ENCODE data around the gene CRB2. TPM values are rescaled to one million over a fixed set of nuclear protein-coding genes. Genes with fewer than 3 reads are reported as not detected.

The CRB2 gene
- total RNA-seq, 1 donor from 2014 or later, result 0.35 TPM

- TF ChIP-seq, protein P1, sequence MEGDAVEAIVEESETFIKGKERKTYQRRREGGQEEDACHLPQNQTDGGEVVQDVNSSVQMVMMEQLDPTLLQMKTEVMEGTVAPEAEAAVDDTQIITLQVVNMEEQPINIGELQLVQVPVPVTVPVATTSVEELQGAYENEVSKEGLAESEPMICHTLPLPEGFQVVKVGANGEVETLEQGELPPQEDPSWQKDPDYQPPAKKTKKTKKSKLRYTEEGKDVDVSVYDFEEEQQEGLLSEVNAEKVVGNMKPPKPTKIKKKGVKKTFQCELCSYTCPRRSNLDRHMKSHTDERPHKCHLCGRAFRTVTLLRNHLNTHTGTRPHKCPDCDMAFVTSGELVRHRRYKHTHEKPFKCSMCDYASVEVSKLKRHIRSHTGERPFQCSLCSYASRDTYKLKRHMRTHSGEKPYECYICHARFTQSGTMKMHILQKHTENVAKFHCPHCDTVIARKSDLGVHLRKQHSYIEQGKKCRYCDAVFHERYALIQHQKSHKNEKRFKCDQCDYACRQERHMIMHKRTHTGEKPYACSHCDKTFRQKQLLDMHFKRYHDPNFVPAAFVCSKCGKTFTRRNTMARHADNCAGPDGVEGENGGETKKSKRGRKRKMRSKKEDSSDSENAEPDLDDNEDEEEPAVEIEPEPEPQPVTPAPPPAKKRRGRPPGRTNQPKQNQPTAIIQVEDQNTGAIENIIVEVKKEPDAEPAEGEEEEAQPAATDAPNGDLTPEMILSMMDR (conservative IDR thresholded peaks at IDR 0.05; ENCODE audit: low read depth, low read length), result no peak
- DNase-seq (ENCODE audit: low read depth), result no peak
- H3K4me3 ChIP-seq (ENCODE audit: low read depth, low read length), result no peak overlapping the region
Measured at GRCh38 chr9:123336449-123336848, 19.5 kb upstream of the CRB2 start.

DNA sequence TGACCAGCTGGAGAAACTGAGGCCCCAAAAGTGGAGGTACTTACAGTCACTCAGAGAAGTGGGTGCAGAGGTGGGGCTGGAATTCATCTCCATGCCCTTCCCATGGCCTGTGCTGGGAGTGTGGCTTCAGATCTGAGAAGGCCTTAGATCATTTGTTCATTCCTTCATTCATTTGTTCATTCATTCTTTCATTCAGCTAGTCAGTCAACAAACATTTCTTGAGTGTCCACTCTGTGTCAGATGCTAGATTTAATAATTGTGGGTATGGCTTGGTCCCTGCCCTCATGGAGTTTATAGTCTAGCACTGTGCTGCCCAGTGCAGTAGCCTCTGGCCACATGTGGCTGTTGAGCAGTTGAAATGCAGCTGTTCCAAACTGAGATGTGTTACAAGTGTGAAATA is 19.0 kb upstream of the CRB2 start:
- TF ChIP-seq, protein P1 (conservative IDR thresholded peaks at IDR 0.05; ENCODE audit: low read depth, low read length), result no peak
- DNase-seq (ENCODE audit: low read depth), result no peak
- H3K4me3 ChIP-seq (ENCODE audit: low read depth, low read length), result no peak overlapping the region

DNA sequence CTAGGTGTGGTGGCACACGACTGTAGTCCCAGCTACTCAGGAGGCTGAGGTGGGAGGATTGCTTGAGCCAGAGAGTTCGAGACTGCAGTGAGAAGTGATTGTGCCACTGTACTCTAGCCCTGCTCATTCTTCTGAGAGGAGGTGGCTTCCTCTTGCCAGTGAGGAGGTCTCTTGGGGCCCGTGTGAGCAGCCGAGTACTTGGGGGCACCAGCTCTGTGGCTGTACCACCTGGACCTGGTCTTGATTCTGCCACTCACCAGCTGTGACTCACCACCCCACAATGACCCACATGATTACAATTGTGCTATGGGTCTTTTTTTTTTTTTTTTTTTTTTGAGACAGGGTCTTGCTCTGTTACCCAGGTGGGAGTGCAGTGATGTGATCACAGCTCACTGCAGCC is 18.0 kb upstream of the CRB2 start:
- no peak overlapping the region for H3K4me3 ChIP-seq (ENCODE audit: low read depth, low read length)
- no peak for DNase-seq (ENCODE audit: low read depth)

GRCh38 chr9:123338710-123339665 is 17.0 kb upstream of the CRB2 start:
- TF ChIP-seq, protein P1 (conservative IDR thresholded peaks at IDR 0.05; ENCODE audit: low read depth, low read length), result no peak
- H3K4me3 ChIP-seq (ENCODE audit: low read depth, low read length), result no peak overlapping the region
- DNase-seq (ENCODE audit: low read depth), result no peak

More for the DNA sequence above, 18.0 kb upstream of the CRB2 start:
- TF ChIP-seq, protein P1 (conservative IDR thresholded peaks at IDR 0.05; ENCODE audit: low read depth, low read length), result no peak

DNA sequence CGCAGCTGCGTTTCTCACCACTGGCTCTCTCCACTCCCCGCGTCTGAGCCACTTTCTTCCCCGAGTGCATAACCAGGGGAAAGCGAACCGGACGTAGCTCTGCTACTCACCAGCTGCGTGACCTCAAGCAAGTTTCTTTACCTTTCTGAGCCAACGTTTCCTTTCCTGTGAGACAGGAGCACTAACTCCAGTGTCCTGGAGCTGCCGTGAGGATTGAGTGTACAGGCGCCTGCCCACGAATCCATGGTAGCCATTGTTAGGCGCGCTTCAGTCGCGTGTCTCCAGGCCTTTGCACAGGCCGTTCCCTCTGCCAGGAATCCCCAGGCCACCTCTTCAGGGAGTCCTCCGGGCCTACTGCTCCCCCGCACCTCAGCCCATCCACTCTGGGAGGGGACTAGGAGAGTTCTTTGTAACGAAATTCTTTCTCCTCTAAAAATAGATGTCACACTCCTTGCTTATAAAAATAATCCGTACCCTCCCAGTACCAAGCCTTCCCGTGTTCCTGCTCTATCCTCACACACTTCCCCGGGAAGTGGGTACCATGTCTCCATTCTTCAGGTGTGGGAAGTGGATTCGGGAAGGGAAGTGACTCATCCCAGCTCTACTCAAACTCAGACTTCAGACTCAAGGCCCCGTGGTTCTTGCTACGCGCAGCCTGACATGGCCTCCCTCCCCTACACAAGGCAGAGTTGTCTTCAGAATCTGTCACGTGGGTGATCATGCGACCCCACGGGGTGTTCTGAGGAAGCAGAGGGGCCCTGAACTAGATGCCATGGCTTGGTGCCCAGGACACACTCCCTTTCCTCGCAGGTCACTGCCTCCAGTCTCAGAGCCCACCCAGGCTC is 16.1 kb upstream of the CRB2 start:
- TF ChIP-seq, protein P1 (conservative IDR thresholded peaks at IDR 0.05; ENCODE audit: low read depth, low read length), result no peak
- no peak overlapping the region for H3K4me3 ChIP-seq (ENCODE audit: low read depth, low read length)
- DNase-seq (ENCODE audit: low read depth), result no peak

GRCh38 chr9:123341816-123342215 is 14.2 kb upstream of the CRB2 start:
- H3K4me3 ChIP-seq (ENCODE audit: low read depth, low read length), result no peak overlapping the region
- TF ChIP-seq, protein P1 (conservative IDR thresholded peaks at IDR 0.05; ENCODE audit: low read depth, low read length), result no peak
- DNase-seq (ENCODE audit: low read depth), result no peak
